ENCODE results near the gene PILRA.
A peak's percentile ranks its signal among the peaks of the same experiment; 100 is the strongest.

PILRA gene

DNA sequence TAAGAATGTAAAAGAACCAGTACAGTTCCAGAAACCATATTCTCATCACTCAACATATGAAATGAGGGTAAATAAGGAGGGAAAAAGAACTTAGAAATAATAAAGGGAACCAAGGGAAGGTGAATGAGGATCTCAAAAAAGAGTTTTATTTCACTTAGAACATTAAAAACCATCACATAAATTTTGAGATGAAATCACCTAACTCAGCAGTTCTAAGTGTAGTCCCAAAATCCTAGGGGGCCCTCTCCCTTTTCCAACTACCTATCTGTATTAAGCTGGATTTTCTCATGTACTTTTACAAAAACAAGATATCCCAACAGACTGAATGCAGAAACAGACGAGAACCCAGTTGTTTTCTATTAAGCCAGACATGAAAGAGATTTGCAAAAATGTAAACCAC, 52.1 kb downstream of the PILRA start:
- H3K27me3 ChIP-seq (ENCODE audit: control insufficient read depth in 1 of 2, insufficient read depth in 2 of 2, low read length in 2 of 2): no peaks in the 10 kb centered on the region
- no peak overlapping the region for H3K4me3 ChIP-seq (ENCODE audit: low read depth in 1 of 2, low read length in 2 of 2)
- no peaks in the 10 kb centered on the region for H3K36me3 ChIP-seq (ENCODE audit: insufficient read depth, low read length)
- H3K27ac ChIP-seq (ENCODE audit: low read depth, low read length): no peak overlapping the region
- no peak overlapping the region for H3K9ac ChIP-seq (ENCODE audit: low read length)
- H3K9me3 ChIP-seq (ENCODE audit: low read length): no peaks in the 10 kb centered on the region
- H3K4me1 ChIP-seq (ENCODE audit: insufficient read depth, low read length): peaks cover 6% of the 10 kb centered on the region

DNA sequence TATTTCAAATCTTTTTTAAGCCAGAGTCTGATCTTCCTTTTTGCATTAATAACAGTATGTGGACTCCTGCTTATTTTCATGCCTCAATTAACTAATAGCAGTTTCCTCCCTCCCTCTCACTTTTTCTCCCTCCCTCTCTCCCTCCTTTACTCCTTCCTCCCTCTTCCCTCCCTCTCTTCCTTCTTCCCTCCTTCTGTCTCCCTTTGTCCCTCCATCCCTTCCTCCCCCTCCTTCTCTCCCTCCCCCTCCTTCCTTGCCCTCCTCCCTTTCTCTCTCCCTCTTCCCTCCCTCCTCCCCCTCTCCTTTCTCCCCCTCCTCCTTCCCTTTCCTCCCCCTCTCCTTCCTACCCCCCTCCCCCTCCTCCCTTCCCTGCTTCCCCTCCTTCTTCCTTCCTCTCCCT, 53.2 kb downstream of the PILRA start:
- H3K9me3 ChIP-seq (ENCODE audit: low read length): no peaks in the 10 kb centered on the region
- peaks cover 1% of the 10 kb centered on the region for H3K36me3 ChIP-seq (ENCODE audit: insufficient read depth, low read length)
- H3K27ac ChIP-seq (ENCODE audit: low read depth, low read length): no peak overlapping the region
- H3K4me3 ChIP-seq (ENCODE audit: low read depth in 1 of 2, low read length in 2 of 2): no peak overlapping the region
- no peak overlapping the region for H3K9ac ChIP-seq (ENCODE audit: low read length)
- H3K27me3 ChIP-seq (ENCODE audit: control insufficient read depth in 1 of 2, insufficient read depth in 2 of 2, low read length in 2 of 2): no peaks in the 10 kb centered on the region
- H3K4me1 ChIP-seq (ENCODE audit: insufficient read depth, low read length): peaks cover 18% of the 10 kb centered on the region

DNA sequence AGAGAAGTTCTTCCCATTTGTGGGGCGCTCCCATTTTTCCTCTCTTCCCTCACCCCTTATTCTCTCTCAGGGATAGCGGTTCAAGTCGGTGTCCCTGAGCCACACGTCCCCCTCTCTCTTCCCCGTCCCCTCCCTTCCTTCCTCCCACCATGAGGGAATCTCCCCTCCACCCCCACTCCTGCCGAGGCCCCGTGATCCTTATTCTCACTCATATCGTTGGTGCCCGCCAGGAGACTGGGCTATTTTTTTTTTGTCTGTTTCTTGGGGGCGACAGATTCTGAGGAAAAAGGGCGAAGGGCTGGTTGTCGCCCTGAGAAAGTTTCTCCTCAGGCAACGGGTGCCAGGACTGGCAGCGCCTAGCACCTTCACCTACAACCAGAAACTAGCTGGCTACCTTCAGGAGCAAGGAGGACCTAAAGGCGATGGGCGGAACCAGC, 54.5 kb downstream of the PILRA start:
- no peaks in the 10 kb centered on the region for H3K27me3 ChIP-seq (ENCODE audit: control insufficient read depth in 1 of 2, insufficient read depth in 2 of 2, low read length in 2 of 2)
- H3K9ac ChIP-seq (ENCODE audit: low read length): no peak overlapping the region
- H3K9me3 ChIP-seq (ENCODE audit: low read length): no peaks in the 10 kb centered on the region
- peaks cover 30% of the 10 kb centered on the region for H3K4me1 ChIP-seq (ENCODE audit: insufficient read depth, low read length)
- H3K4me3 ChIP-seq (ENCODE audit: low read depth in 1 of 2, low read length in 2 of 2): peak overlapping the region; percentile 7 to 79
- H3K27ac ChIP-seq (ENCODE audit: low read depth, low read length): no peak overlapping the region
- H3K36me3 ChIP-seq (ENCODE audit: insufficient read depth, low read length): peaks cover 13% of the 10 kb centered on the region

DNA sequence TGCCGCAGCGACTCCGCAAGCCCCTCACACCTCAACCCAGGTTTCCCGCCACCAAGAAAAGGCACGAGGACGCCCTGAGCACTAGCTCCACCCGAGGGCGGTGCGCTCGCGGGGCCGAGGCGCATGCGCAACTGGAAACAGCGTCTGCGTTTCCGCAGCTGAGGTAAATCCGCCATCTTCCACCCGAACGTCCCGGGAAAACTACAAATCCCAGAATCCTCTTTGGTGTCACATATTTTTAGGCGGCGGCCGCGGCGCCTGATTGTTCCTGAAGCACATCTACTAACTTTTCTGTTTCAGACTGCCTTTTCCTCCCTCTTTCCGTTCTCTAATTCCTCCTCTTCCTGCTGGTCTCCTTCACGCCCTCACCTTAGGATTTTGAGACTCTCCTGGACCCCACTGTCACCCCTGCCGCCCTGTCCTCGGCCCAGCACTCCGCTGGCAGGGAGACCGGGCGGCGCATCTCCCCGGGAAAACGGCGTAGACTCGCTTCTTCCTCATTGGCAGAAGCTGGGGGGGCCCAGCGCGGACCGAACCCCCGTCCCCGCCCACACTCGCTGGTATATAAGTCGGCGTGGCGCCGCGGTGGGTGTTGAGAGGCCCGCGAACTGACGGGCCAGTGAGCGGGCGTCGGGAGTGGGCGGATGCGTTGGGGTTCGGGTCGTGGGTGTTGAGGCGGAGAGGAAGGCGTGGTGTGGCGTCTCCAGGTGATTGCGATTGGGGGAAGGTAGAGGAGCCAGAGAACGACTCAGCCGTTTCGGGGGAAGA, 55.1 kb downstream of the PILRA start, which contains the start of gene ZCWPW1:
ZCWPW1 (minus strand) TSS at position 505 of the 768 bp plus-strand sequence. CDS start 8,054 bp downstream, outside the sequence.
- Histone ChIP-seq H3K4me1 (ENCODE audit: insufficient read depth, low read length) (peaks cover 30% of the 10 kb centered on the region), H3K9me3 (ENCODE audit: low read length) (no peaks in the 10 kb centered on the region), H3K27ac (ENCODE audit: low read depth, low read length) (peak within 1 kb of the TSS; percentile 86), H3K9ac (ENCODE audit: low read length) (peak within 1 kb of the TSS; percentile 86), H3K4me3 (ENCODE audit: low read depth in 1 of 2, low read length in 2 of 2) (peak within 1 kb of the TSS; percentile 60 to 79), H3K27me3 (ENCODE audit: control insufficient read depth in 1 of 2, insufficient read depth in 2 of 2, low read length in 2 of 2) (no peaks in the 10 kb centered on the region), H3K36me3 (ENCODE audit: insufficient read depth, low read length) (peaks cover 19% of the 10 kb centered on the region)

DNA sequence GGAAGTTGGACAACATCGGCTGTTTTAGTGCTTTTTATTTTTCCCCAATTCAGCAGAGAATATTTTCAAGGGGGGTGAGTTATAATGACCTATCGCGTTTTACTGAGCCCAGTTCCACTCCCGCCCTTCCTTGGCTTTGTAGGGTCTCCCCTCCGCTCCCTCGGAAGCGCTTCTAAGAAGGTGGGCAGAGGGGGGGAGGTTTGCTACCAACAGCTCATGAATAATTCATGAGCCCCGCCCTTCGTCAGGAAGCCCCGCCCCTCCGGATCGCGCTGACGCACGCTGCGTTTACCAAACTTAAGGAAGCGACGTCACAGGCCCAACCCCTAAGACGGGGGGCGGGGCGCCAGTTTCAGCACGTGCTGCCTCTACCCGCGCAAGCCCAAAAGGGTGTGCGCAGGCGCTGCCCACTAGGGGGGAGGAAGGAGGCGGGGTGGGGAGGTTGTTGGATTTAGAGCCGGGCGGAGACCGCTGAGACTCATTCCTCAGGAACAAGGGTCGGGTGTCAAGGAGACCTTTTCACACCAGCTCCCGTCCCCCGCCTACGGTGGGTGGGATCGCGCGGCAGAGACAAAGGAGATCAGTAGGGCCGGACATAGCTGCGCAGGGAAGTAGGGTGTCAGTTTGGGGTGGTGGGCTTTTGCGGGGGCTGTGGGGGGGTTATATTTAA, 55.8 kb downstream of the PILRA start:
- H3K4me1 ChIP-seq (ENCODE audit: insufficient read depth, low read length): peaks cover 30% of the 10 kb centered on the region
- no peaks in the 10 kb centered on the region for H3K27me3 ChIP-seq (ENCODE audit: control insufficient read depth in 1 of 2, insufficient read depth in 2 of 2, low read length in 2 of 2)
- peak overlapping the region; percentile 60 to 79 for H3K4me3 ChIP-seq (ENCODE audit: low read depth in 1 of 2, low read length in 2 of 2)
- peak overlapping the region; percentile 86 for H3K9ac ChIP-seq (ENCODE audit: low read length)
- peaks cover 27% of the 10 kb centered on the region for H3K36me3 ChIP-seq (ENCODE audit: insufficient read depth, low read length)
- H3K9me3 ChIP-seq (ENCODE audit: low read length): no peaks in the 10 kb centered on the region
- peak overlapping the region; percentile 86 for H3K27ac ChIP-seq (ENCODE audit: low read depth, low read length)

DNA sequence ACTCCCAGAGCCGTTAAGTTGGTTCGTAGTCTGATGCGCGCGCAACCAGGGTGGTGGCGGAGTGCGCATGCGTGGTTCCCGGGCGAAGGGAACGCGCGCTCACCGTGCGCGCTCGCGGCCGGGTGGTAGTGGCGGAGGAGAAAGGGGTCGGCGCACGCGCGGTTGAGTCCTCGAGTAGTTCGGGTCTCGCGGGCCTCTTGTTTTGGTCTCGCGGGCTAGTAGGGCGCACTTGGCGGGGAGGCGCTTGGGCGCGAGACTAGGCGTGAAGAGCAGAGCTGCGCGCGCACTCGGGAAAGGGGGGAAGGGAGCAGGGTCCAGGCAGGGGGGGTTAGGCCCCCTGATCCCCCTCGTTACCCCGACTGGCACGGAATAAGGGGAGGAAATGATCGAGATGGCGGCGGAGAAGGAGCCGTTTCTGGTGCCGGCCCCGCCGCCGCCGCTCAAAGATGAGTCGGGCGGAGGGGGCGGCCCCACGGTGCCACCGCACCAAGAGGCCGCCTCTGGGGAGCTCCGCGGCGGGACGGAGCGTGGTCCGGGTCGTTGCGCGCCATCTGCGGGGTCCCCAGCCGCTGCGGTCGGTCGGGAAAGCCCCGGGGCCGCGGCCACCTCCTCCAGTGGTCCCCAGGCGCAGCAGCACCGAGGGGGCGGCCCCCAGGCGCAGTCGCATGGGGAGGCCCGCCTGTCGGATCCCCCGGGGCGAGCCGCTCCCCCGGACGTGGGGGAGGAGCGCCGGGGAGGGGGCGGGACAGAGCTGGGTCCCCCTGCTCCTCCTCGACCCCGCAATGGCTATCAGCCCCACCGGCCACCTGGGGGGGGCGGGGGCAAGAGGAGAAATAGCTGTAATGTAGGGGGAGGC, 56.6 kb downstream of the PILRA start, which contains the start of gene MEPCE:
MEPCE (plus strand) TSS at position 195 of the 856 bp plus-strand sequence; CDS start at position 383, 188 bp downstream.
- Histone ChIP-seq H3K4me3 (ENCODE audit: low read depth in 1 of 2, low read length in 2 of 2) (peak within 1 kb of the TSS; percentile 79 to 89), H3K9me3 (ENCODE audit: low read length) (no peaks in the 10 kb centered on the region), H3K36me3 (ENCODE audit: insufficient read depth, low read length) (peaks cover 34% of the 10 kb centered on the region), H3K9ac (ENCODE audit: low read length) (peak within 1 kb of the TSS; percentile 86), H3K4me1 (ENCODE audit: insufficient read depth, low read length) (peaks cover 35% of the 10 kb centered on the region), H3K27ac (ENCODE audit: low read depth, low read length) (peak within 1 kb of the TSS; percentile 86), H3K27me3 (ENCODE audit: control insufficient read depth in 1 of 2, insufficient read depth in 2 of 2, low read length in 2 of 2) (no peaks in the 10 kb centered on the region)

DNA sequence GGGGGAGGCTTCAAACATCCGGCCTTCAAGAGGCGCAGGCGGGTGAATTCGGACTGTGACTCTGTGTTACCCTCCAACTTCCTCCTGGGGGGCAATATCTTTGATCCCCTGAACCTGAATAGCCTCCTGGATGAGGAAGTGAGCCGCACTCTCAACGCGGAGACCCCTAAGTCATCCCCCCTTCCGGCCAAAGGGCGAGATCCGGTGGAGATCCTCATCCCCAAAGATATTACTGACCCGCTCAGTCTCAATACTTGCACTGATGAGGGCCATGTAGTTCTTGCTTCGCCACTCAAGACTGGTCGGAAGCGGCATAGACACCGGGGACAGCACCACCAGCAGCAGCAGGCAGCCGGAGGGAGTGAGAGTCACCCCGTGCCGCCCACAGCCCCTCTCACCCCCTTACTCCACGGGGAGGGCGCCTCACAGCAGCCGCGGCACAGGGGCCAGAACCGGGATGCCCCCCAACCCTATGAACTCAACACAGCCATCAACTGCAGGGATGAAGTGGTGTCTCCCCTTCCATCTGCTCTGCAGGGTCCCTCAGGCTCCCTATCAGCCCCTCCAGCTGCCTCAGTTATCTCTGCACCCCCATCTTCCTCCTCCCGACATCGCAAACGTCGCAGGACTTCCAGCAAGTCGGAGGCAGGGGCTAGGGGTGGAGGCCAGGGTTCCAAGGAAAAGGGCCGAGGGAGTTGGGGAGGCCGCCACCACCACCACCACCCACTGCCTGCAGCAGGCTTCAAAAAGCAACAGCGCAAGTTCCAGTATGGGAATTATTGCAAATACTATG, 57.4 kb downstream of the PILRA start:
- peak overlapping the region; percentile 61 for H3K9ac ChIP-seq (ENCODE audit: low read length)
- peaks cover 41% of the 10 kb centered on the region for H3K4me1 ChIP-seq (ENCODE audit: insufficient read depth, low read length)
- H3K27me3 ChIP-seq (ENCODE audit: control insufficient read depth in 1 of 2, insufficient read depth in 2 of 2, low read length in 2 of 2): no peaks in the 10 kb centered on the region
- peak overlapping the region; percentile 74 to 89 for H3K4me3 ChIP-seq (ENCODE audit: low read depth in 1 of 2, low read length in 2 of 2)
- H3K36me3 ChIP-seq (ENCODE audit: insufficient read depth, low read length): peaks cover 37% of the 10 kb centered on the region
- peak overlapping the region; percentile 86 for H3K27ac ChIP-seq (ENCODE audit: low read depth, low read length)
- H3K9me3 ChIP-seq (ENCODE audit: low read length): no peaks in the 10 kb centered on the region

DNA sequence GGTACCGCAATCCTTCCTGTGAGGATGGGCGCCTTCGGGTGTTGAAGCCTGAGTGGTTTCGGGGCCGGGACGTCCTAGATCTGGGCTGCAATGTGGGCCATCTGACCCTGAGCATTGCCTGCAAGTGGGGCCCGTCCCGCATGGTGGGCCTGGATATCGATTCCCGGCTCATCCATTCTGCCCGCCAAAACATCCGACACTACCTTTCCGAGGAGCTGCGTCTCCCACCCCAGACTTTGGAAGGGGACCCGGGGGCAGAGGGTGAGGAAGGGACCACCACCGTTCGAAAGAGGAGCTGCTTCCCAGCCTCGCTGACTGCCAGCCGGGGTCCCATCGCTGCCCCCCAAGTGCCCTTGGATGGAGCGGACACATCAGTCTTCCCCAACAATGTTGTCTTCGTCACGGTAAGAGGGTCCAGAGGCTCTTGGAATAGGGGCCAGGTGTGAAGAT, 58.0 kb downstream of the PILRA start:
- Histone ChIP-seq H3K27me3 (ENCODE audit: control insufficient read depth in 1 of 2, insufficient read depth in 2 of 2, low read length in 2 of 2) (no peaks in the 10 kb centered on the region), H3K9ac (ENCODE audit: low read length) (peak overlapping the region; percentile 61), H3K4me1 (ENCODE audit: insufficient read depth, low read length) (peaks cover 41% of the 10 kb centered on the region), H3K36me3 (ENCODE audit: insufficient read depth, low read length) (peaks cover 37% of the 10 kb centered on the region), H3K27ac (ENCODE audit: low read depth, low read length) (peak overlapping the region; percentile 86), H3K9me3 (ENCODE audit: low read length) (no peaks in the 10 kb centered on the region), H3K4me3 (ENCODE audit: low read depth in 1 of 2, low read length in 2 of 2) (peak overlapping the region in 1 of 2 donors; percentile 89)

DNA sequence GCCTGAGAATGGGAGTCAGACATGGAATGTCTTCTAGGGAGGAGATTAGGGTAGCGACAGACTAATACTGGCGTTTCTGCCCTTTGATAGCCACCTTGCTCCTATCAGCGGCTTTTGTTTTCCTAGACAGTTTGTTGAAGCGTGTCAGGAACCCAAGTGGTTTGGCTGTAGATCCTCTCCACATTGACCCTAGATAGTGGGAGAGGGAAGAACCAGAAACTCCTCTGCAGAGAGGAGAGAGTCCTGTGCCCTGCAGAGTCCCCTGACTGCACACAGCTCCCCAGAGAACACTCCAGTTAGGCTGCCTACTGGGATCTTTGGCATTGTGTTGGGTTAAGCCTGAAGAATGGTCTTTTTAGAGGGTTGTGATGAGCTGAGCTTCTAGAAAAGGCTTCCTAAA, 58.8 kb downstream of the PILRA start:
- no peak overlapping the region for H3K4me3 ChIP-seq (ENCODE audit: low read depth in 1 of 2, low read length in 2 of 2)
- peak overlapping the region; percentile 2 for H3K27ac ChIP-seq (ENCODE audit: low read depth, low read length)
- H3K36me3 ChIP-seq (ENCODE audit: insufficient read depth, low read length): peaks cover 37% of the 10 kb centered on the region
- no peak overlapping the region for H3K9ac ChIP-seq (ENCODE audit: low read length)
- peaks cover 41% of the 10 kb centered on the region for H3K4me1 ChIP-seq (ENCODE audit: insufficient read depth, low read length)
- no peaks in the 10 kb centered on the region for H3K9me3 ChIP-seq (ENCODE audit: low read length)
- no peaks in the 10 kb centered on the region for H3K27me3 ChIP-seq (ENCODE audit: control insufficient read depth in 1 of 2, insufficient read depth in 2 of 2, low read length in 2 of 2)

DNA sequence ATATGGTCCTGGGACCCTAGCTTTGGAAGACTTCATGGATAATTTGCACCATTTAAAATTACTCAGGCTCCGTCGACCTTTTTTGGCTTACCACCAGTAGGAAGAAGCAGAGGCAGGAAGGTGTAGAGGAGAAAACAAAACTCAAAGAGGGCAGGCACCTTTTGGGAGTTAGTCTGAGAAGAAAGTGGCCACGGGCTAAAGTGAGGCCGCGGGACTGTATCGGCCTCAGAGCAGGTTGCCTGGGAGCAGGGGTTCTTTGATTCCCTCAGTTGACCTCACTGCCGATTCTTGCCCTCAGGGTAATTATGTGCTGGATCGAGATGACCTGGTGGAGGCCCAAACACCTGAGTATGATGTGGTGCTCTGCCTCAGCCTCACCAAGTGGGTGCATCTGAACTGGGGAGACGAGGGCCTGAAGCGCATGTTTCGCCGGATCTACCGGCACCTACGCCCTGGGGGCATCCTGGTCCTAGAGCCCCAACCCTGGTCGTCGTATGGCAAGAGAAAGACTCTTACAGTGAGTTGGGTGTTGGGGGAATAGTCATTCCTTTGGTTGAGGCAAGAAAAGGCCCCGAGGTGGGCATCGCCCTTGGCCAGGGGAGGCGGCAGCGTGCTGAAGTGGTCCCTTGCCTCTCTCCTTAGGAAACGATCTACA, 59.5 kb downstream of the PILRA start:
- no peaks in the 10 kb centered on the region for H3K27me3 ChIP-seq (ENCODE audit: control insufficient read depth in 1 of 2, insufficient read depth in 2 of 2, low read length in 2 of 2)
- peaks cover 37% of the 10 kb centered on the region for H3K36me3 ChIP-seq (ENCODE audit: insufficient read depth, low read length)
- H3K4me3 ChIP-seq (ENCODE audit: low read depth in 1 of 2, low read length in 2 of 2): no peak overlapping the region
- H3K27ac ChIP-seq (ENCODE audit: low read depth, low read length): no peak overlapping the region
- peaks cover 40% of the 10 kb centered on the region for H3K4me1 ChIP-seq (ENCODE audit: insufficient read depth, low read length)
- no peak overlapping the region for H3K9ac ChIP-seq (ENCODE audit: low read length)
- H3K9me3 ChIP-seq (ENCODE audit: low read length): no peaks in the 10 kb centered on the region

Measured in muscle layer of colon (tissue), 2 donors.